ENCODE data around the gene TRMT11. TPM values are rescaled to one million over a fixed set of nuclear protein-coding genes. Genes with fewer than 3 reads are reported as not detected.
"Not testable (repeated sequence)": the region's sequence is repeated elsewhere in the genome, so short reads cannot be mapped to it uniquely, and the experiment has no call there.

Gene TRMT11
- total RNA-seq, 6 donors from 2014 or later: 13.8 to 66.0 (median 25.5) TPM

GRCh38 chr6:126010040-126010439, 23.7 kb downstream of the TRMT11 start:
- Histone ChIP-seq H3K4me1 (no peaks in the 10 kb centered on the region), H3K36me3 (peaks cover 21 to 63% (median 38%) of the 10 kb centered on the region in 4 donors), H3K27me3 (no peaks in the 10 kb centered on the region), H3K4me3 (no peak overlapping the region), H3K9me3 (no peaks in the 10 kb centered on the region), H3K27ac (no peak overlapping the region)
- no peak for DNase-seq
- TF ChIP-seq POLR2A (IDR thresholded peaks at IDR 0.05): no peak
- no peak for TF ChIP-seq CTCF (IDR thresholded peaks at IDR 0.05)
- no peak for TF ChIP-seq POLR2AphosphoS5 (IDR thresholded peaks at IDR 0.05)
- no peak for TF ChIP-seq EP300 (IDR thresholded peaks at IDR 0.05)
- WGBS, 2 donors: 83 to 86% methylated on average over 4 of the region's 4 CpGs
- ATAC-seq (ENCODE audit: low FRiP score in 2 of 2): no peak

GRCh38 chr6:126015863-126016262, 29.5 kb downstream of the TRMT11 start:
- WGBS, 2 donors: 76 to 94% methylated on average over 1 of the region's 1 CpG
- Histone ChIP-seq H3K9me3 (no peaks in the 10 kb centered on the region), H3K27ac (no peak overlapping the region), H3K27me3 (no peaks in the 10 kb centered on the region), H3K4me3 (no peak overlapping the region), H3K4me1 (no peaks in the 10 kb centered on the region), H3K36me3 (peaks cover 24 to 66% (median 38%) of the 10 kb centered on the region in 4 donors)
- DNase-seq (no peak), ATAC-seq (ENCODE audit: low FRiP score in 2 of 2) (no peak)
- TF ChIP-seq CTCF (IDR thresholded peaks at IDR 0.05): no peak
- no peak for TF ChIP-seq POLR2AphosphoS5 (IDR thresholded peaks at IDR 0.05)
- no peak for TF ChIP-seq POLR2A (IDR thresholded peaks at IDR 0.05)
- TF ChIP-seq EP300 (IDR thresholded peaks at IDR 0.05): no peak

GRCh38 chr6:126016591-126016990, 30.3 kb downstream of the TRMT11 start:
- Histone ChIP-seq H3K36me3 (peaks cover 28 to 66% (median 36%) of the 10 kb centered on the region in 4 donors), H3K27me3 (no peaks in the 10 kb centered on the region), H3K4me3 (no peak overlapping the region), H3K9me3 (no peaks in the 10 kb centered on the region), H3K27ac (no peak overlapping the region), H3K4me1 (no peaks in the 10 kb centered on the region)
- no peak for DNase-seq
- no peak for TF ChIP-seq POLR2AphosphoS5 (IDR thresholded peaks at IDR 0.05)
- TF ChIP-seq CTCF (IDR thresholded peaks at IDR 0.05): no peak
- no peak for TF ChIP-seq POLR2A (IDR thresholded peaks at IDR 0.05)
- TF ChIP-seq EP300 (IDR thresholded peaks at IDR 0.05): no peak
- WGBS, 2 donors: 93 to 94% methylated on average over 2 of the region's 2 CpGs
- ATAC-seq (ENCODE audit: low FRiP score in 2 of 2): no peak

GRCh38 chr6:126017668-126018067, 31.3 kb downstream of the TRMT11 start:
- peaks cover 28 to 66% (median 36%) of the 10 kb centered on the region in 4 donors for H3K36me3 ChIP-seq
- H3K27me3 ChIP-seq: no peaks in the 10 kb centered on the region
- ATAC-seq (ENCODE audit: low FRiP score in 2 of 2): no peak
- no peaks in the 10 kb centered on the region for H3K9me3 ChIP-seq
- no peak overlapping the region for H3K4me3 ChIP-seq
- no peak overlapping the region for H3K27ac ChIP-seq
- TF ChIP-seq EP300 (IDR thresholded peaks at IDR 0.05): no peak
- TF ChIP-seq POLR2A (IDR thresholded peaks at IDR 0.05): no peak
- TF ChIP-seq POLR2AphosphoS5 (IDR thresholded peaks at IDR 0.05): no peak
- no peak for TF ChIP-seq CTCF (IDR thresholded peaks at IDR 0.05)
- no peaks in the 10 kb centered on the region for H3K4me1 ChIP-seq
- DNase-seq: no peak

- H3K36me3 ChIP-seq: peaks cover 12 to 55% (median 24%) of the 10 kb centered on the region in 4 donors
- H3K27ac ChIP-seq: no peak overlapping the region
- H3K9me3 ChIP-seq: no peaks in the 10 kb centered on the region
- H3K4me3 ChIP-seq: no peak overlapping the region
- no peaks in the 10 kb centered on the region for H3K4me1 ChIP-seq
- H3K27me3 ChIP-seq: no peaks in the 10 kb centered on the region
- DNase-seq: no peak
- no peak for TF ChIP-seq POLR2A (IDR thresholded peaks at IDR 0.05)
- TF ChIP-seq EP300 (IDR thresholded peaks at IDR 0.05): no peak
- no peak for TF ChIP-seq POLR2AphosphoS5 (IDR thresholded peaks at IDR 0.05)
- TF ChIP-seq CTCF (IDR thresholded peaks at IDR 0.05): no peak
- ATAC-seq (ENCODE audit: low FRiP score in 2 of 2): no peak
- WGBS, 2 donors: 96% methylated on average over 5 of the region's 5 CpGs
Observed at GRCh38 chr6:126020305-126021050, 34.1 kb downstream of the TRMT11 start.

GRCh38 chr6:126023474-126023873, 37.1 kb downstream of the TRMT11 start:
- not testable (repeated sequence) for H3K27ac ChIP-seq; H3K9me3 ChIP-seq; H3K4me3 ChIP-seq; H3K27me3 ChIP-seq; H3K4me1 ChIP-seq; DNase-seq; ATAC-seq (ENCODE audit: low FRiP score in 2 of 2)
- WGBS, 2 donors: 80 to 84% methylated on average over 3 of the region's 3 CpGs
- H3K36me3 ChIP-seq: peaks cover 12 to 56% (median 22%) of the 10 kb centered on the region in 4 donors
